Right atrium auricular region (tissue), 2 donors: Measurements from ENCODE around the gene DRC3. TPM values are rescaled to one million over a fixed set of nuclear protein-coding genes. Genes with fewer than 3 reads are reported as not detected.
A peak's percentile ranks its signal among the peaks of the same experiment; 100 is the strongest.

Experiments
- DNase-seq: peaks from one replicate; pipeline ENCODE4 v3.0.0-alpha.2; 2019; ENCODE audit warnings: low spot score
- H3K27ac ChIP-seq, 2 donors: fragments of 200-600 bp; sonication (generic); 1 replicate in 1 of 2; 2 replicates in 1 of 2; pipeline ENCODE4 v1.5.1; 2016 to 2019
- H3K27me3 ChIP-seq, 2 donors: fragments of 200-600 bp; sonication (generic); one replicate each; pipeline versions ENCODE4 v1.5.1 to v1.6.0; 2017 to 2019
- H3K36me3 ChIP-seq: fragments of 200-600 bp; sonication (generic); one replicate; pipeline ENCODE4 v1.5.1; 2016
- H3K4me1 ChIP-seq, 2 donors: fragments of 200-600 bp; sonication (generic); one replicate each; pipeline versions ENCODE4 v1.5.1 to v1.6.0; 2017 to 2019
- H3K4me3 ChIP-seq, 2 donors: fragments of 200-600 bp; sonication (generic); 1 replicate in 1 of 2; 2 replicates in 1 of 2; pipeline ENCODE4 v1.5.1; 2017 to 2019; ENCODE audit warnings: mild to moderate bottlenecking in 1 of 2, moderate library complexity in 1 of 2
- H3K9me3 ChIP-seq, 2 donors: fragments of 200-600 bp; sonication (generic); one replicate each; pipeline ENCODE4 v1.5.1; 2019
- total RNA-seq, 2 donors: library from RNA; depleted of rRNA; stranded (reverse); fragments of >200 nt; gene quantifications; one replicate each; pipeline ENCODE4 v1.1.0, GENCODE V29; 2016
- TF ChIP-seq, protein P1 (sequence below), 2 donors: fragments of 200-600 bp; sonication (generic); IDR thresholded peaks; one replicate each; pipeline ENCODE4 v1.5.1; 2019; ENCODE audit warnings: antibody characterized with exemption in 2 of 2

DRC3 gene
- total RNA-seq, 2 donors from 2014 or later, result 0.94 to 1.7 TPM

DNA sequence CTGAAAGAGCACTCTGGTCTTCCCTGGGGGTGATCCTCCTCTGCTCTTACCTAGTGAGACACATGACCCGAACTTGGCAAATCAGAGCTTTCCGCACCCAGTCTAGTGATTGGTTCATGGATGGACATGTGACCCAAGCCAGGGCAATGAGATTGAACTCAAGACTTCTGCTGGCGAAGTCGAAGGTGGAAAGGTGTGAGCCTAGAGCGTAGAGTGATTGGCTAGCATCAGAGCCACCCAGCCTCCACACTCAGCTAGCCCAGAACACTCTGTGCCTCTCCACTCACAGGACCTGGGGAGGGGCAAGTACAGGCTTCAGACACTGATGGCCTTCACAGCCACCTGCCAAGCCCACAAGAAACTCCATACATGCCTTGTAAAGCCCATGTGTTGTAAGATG lies 48.7 kb downstream of the DRC3 start:
- Histone ChIP-seq H3K27me3 (no peaks in the 10 kb centered on the region), H3K4me3 (no peak overlapping the region), H3K4me1 (peaks cover 0 to 39% of the 10 kb centered on the region in 2 donors), H3K27ac (no peak overlapping the region), H3K9me3 (no peaks in the 10 kb centered on the region), H3K36me3 (peaks cover 5% of the 10 kb centered on the region)
- TF ChIP-seq, protein P1, sequence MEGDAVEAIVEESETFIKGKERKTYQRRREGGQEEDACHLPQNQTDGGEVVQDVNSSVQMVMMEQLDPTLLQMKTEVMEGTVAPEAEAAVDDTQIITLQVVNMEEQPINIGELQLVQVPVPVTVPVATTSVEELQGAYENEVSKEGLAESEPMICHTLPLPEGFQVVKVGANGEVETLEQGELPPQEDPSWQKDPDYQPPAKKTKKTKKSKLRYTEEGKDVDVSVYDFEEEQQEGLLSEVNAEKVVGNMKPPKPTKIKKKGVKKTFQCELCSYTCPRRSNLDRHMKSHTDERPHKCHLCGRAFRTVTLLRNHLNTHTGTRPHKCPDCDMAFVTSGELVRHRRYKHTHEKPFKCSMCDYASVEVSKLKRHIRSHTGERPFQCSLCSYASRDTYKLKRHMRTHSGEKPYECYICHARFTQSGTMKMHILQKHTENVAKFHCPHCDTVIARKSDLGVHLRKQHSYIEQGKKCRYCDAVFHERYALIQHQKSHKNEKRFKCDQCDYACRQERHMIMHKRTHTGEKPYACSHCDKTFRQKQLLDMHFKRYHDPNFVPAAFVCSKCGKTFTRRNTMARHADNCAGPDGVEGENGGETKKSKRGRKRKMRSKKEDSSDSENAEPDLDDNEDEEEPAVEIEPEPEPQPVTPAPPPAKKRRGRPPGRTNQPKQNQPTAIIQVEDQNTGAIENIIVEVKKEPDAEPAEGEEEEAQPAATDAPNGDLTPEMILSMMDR (IDR thresholded peaks at IDR 0.05), result no peak
- no peak for DNase-seq

DNA sequence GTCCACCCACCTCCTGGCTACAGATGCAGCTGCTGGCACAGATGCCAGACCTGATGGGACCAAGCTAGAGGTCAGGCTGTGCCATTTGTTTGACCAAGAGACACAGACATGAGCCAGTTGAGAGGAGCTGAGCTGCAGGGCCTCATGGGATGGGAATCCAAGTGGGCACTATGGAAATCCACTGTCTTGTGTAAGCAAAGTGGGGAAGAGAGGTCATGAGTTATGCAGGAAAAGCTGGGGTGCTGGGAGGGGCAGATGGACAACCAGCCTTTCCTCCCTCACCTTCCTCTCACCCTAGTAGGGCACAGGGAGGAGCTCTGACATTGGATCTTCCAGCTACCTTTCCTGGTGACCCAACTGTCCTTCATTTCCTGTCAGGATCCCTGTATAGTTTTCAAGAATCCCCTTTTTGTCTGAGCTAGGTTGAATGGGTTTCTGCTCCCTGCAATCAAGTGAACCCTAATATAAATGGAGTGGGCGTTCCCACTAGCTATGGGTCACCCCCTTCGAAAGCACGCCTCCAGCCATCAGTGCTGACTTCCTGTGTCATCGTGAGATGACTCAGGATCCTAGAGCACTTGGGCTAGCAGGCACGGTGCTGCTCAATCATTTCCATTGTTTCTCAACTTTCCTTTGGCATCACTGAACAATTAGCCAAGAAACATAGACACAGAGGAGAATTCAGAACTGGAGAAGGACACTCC lies 52.7 kb downstream of the DRC3 start:
- Histone ChIP-seq H3K9me3 (no peaks in the 10 kb centered on the region), H3K4me1 (peaks cover 0 to 35% of the 10 kb centered on the region in 2 donors), H3K4me3 (no peak overlapping the region), H3K27ac (no peak overlapping the region), H3K27me3 (no peaks in the 10 kb centered on the region), H3K36me3 (peaks cover 5% of the 10 kb centered on the region)
- TF ChIP-seq, protein P1 (IDR thresholded peaks at IDR 0.05), result no peak
- DNase-seq, result no peak

DNA sequence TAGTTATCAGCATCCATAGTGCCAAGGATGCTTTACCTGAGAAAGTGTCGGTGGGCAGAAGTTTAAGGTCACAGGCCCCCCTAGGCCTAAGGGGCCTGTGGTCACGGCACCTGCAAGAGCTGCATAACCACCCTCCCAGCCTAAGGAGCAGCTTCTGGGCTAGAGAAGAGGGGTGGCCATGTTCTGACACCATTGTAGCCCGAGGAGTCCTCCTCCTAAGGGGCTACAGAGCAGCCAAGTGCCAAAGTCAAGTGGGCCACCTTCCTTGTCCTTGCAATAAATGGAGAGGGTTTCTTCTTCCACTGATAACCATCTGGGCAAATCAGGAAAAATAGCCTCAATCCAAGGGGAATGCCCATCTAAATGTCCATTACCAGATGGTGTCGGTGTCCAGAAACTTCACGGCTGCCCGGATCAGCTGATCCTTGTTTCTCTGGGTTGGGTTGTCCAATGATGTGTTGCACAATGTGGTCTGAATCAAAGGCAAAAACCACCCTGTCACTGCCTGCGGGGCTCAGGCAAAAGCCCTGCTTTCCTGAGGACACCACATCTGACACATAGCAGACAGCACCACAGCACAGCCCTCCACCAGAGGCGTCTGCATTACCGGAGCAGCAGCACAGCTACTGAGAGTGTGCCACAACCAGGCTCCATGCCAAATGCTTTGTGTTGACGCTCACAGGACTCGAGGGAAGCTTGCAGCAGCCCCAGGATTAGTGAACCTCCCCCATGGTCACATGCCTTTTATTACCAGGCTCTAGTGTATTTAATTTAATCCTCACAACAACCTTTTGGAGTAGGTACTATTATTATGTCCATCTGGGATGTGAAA lies 53.5 kb downstream of the DRC3 start:
- TF ChIP-seq, protein P1 (IDR thresholded peaks at IDR 0.05), result no peak
- peak overlapping the region; percentile 79 to 93 for H3K27ac ChIP-seq

DNA sequence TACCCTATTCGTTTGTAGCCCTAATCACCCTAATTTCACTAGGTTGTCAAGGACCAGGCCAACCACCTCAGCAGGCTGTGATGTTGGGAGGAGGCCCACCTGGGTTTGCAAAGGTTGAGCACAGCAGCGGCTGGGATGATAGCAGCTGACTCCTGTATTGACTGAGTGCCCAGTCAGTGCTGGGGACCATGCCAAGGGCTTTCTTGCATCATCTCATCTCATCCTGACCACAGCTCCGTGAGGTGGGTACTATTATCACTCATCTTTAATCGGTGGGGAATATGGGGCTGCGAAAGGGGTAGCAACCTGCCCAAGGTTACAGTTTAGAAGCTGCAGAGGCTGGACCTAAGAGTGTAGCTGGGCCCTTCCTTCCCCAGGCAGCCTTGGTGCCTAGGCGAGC lies 54.6 kb downstream of the DRC3 start:
- Histone ChIP-seq H3K36me3 (no peaks in the 10 kb centered on the region), H3K4me3 (no peak overlapping the region), H3K4me1 (peaks cover 0 to 42% of the 10 kb centered on the region in 2 donors), H3K9me3 (no peaks in the 10 kb centered on the region), H3K27ac (peak overlapping the region; percentile 79 to 93), H3K27me3 (no peaks in the 10 kb centered on the region)
- TF ChIP-seq, protein P1 (IDR thresholded peaks at IDR 0.05), result no peak
- no peak for DNase-seq

More for the DNA sequence above, 53.5 kb downstream of the DRC3 start:
- no peak for DNase-seq
- Histone ChIP-seq H3K9me3 (no peaks in the 10 kb centered on the region), H3K27me3 (no peaks in the 10 kb centered on the region), H3K4me1 (peaks cover 0 to 35% of the 10 kb centered on the region in 2 donors), H3K36me3 (peaks cover 5% of the 10 kb centered on the region), H3K4me3 (no peak overlapping the region)

DNA sequence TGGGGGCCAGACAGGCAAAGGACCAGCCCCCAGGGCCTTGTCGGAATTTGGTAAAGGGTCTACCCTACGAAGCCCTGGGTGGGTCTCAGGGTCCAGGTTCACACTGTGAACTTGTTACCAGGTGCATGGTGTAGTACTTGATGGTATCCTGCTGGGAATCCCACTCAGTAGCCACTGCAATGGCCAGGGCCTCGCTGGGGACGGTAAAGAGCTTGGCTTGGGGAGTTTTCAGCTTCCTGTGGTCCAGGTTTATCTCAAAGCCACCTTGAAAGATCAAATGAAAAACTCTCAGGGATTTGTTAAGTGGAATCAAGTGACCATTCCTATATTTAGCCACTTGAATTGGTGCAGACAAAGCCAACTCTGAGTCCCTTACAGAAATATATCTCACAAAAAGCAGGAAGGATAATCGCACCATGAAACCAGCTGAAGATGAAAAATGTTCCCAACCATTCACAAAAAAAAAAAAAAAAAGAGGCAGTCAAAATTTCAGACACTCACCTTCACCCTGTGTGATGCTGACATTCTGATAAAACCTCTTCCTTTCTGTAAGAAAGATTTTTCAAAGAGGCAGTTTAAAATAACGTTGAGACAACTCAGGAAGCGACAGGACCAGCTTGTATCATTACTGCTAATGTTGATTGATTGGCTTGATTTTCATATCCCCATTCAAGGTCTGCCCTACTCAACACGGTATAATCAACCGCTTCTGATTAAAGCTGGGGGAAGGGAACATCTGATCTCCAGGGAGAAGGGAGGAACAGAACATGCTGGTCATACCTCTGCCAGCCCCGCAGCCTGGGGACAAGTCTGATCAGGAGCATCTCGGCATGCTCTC lies 55.7 kb downstream of the DRC3 start:
- H3K4me3 ChIP-seq, result no peak overlapping the region
- H3K9me3 ChIP-seq, result no peaks in the 10 kb centered on the region
- DNase-seq, result no peak
- H3K27ac ChIP-seq, result peak overlapping the region; percentile 79 to 93
- TF ChIP-seq, protein P1 (IDR thresholded peaks at IDR 0.05), result no peak
- peaks cover 0 to 52% of the 10 kb centered on the region in 2 donors for H3K4me1 ChIP-seq
- no peaks in the 10 kb centered on the region for H3K27me3 ChIP-seq
- H3K36me3 ChIP-seq, result no peaks in the 10 kb centered on the region
